HG02870 (cell line): Measurements from ENCODE around the gene EXO1.
A peak's percentile ranks its signal among the peaks of the same experiment; 100 is the strongest.
"Not testable (repeated sequence)": the region's sequence is repeated elsewhere in the genome, so short reads cannot be mapped to it uniquely, and the experiment has no call there.

Experiments used
- ATAC-seq: cut with Tn5 transposase; IDR thresholded peaks from one replicate; pipeline ENCODE4 v1.9.1; 2021; ENCODE audit warnings: mild to moderate bottlenecking, moderate library complexity; ENCODE audit not compliant: unreplicated experiment

Gene EXO1

DNA sequence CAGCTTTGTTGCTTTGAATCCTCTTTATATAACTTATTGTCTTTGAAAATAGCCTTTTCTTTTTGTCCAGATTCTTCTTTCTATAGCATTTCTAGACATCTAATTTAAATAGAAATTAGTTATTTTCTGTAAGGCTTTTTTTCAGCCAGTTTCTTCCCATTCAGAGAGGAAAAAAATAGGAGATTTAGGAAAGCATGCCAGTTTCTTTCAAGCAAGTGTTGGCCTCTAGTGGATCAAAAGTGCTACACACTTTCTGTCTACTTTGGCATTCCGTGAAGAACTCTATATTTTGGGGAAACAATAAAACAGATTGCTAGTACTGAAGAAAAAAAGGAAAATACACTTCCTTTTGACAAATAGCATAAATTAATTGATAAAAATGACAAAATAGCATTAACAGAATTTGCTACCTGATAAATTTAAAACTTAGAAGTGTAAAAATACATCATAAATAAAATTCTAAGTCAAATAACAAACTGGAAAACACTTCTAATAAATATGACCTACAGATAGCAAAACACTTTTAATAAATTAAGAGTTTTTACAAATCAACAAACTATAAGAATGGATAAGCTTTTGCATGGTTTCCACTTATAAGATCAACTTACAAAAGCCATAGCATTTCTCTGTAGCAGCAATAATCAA, 13.1 kb upstream of the EXO1 start:
- no peak for ATAC-seq

DNA sequence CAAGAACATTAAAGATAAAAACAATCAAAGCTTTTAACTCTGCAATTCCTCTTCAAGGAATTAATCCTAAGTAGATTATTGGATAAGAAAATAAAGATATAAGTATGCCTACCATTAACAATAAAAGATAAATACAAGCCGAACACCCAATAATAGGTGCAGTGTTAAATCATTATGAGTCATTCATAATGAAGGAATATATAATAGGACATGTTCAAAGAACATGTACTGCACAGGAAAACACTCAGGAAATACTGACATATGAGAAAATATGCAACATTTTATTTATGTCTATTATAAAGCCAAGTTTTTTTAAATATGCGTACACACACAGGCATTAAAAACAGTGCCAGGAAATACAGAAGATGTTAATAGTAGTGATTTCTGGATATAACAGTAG, 11.1 kb upstream of the EXO1 start:
- ATAC-seq, result no peak

DNA sequence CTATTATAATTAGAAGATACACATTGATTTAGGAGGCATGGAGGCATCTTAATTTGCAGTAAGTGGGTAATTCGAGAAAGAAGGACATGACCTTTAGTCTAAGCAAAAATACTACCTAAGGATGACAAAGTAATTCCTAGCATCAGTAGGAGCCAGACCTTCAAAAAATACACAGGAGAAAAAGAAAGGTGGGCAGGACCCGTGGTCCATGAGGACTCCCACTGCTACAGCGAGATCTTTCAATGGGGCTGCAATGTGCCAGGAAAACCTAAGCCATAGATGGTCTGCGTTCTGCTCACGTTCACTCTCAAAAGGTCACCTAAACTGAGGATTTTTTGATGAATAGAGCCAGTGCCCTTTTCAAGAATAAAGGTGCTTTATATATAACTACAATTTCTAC, 10.6 kb upstream of the EXO1 start:
- ATAC-seq, result no peak

DNA sequence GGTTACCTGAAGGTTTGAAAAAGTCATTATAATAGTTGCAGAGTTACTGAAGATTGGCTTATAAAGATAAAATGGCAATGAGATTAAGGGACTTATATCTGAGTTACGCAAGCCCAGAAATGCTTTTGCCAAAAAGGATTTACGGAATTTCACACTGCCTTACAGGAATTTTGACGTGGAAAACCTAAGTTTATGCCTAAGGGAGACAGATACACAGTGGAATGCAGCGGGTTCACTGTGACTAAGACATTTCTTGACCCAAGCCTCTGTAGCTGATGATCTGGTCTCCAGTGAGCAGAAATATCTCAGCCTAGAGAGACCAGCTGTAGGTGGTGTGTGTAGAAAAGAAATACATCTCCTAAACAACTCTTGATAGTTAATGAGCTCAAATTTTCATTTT, 10.1 kb upstream of the EXO1 start:
- no peak for ATAC-seq

DNA sequence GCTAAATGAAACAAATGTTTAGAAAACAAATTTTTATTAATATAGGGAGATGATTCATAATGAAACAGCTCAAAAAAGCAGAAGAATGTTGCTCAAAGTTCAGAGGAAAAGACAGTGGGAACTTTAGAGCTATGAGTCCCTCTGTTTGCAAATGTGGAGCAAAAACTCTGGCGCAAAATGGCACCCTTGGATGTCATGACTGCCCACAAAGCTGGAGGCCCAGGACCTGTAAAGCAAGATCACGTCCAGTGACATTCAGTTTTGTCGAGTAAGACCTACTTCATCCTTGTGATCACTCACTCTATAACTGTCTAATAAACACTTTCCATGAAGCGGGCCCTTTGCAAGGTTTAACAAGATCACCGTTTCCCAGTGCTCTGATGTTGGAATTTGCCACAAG, 9.1 kb upstream of the EXO1 start:
- no peak for ATAC-seq

DNA sequence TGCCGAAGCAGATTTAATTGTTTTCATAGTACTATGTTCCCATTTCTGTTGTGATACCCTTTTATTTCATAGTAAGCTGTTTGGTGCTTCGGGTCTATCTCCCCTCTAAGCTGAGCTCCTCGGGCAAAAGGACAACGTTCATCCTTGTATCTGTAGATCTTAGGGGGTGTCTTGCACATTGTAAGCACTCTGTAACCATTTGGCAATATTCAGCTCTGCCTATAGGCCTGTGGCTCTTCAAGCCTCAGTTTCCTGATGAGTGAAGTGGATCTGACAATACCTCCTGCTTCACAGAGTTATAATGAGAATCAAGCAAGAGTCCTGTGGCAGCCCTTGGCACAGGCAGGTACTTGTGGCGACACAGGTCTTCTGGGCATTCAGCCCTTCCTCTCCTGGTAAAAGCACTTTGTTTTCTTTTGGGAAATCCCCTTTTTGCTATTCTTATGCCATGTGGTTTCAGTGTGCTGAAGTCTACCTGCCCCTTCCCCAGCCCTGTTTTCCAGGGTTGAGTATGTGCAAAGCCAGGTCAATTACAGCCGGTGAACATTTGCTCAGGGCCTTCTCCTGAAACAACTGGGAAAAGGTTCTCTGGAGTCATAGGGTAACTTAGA, 8.5 kb upstream of the EXO1 start:
- peak; percentile 67 for ATAC-seq

DNA sequence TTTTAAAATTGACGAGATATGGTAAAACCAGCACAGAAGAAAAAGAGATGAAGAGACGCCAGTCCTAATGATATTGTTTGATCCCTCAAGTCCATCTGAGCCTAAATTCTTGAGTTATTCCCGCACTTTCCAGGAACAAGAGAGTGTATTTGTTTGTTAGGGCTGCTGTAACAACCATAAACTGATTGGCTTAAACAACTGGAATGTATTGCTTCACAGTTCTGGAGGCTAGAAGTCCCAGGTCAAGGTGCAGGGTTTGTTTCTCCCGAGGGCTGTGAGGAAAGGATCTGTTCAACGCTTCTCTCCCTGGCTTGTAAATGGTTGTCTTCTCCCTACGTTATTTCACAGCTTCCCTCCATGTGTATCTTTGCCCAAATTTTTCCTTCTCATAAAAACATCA, 7.8 kb upstream of the EXO1 start:
- ATAC-seq, result no peak

DNA sequence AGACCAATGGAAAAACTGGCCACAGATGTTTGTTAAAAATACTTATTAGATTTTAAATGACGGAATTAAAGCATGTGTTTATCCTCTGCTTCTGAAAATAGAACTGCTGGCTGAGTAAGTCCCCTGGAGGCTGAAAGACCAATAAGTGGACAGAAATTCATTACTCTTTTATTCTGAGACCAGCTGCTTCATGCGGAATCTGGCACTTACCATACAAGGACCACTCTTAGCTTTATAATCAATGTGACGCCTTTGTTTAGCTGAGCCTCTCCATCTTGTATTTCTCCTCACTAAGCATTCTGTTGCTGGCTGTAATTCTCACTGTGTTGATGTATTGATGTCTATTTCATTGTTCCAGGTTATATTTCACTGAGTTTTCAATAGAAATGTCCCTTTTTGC, 6.3 kb upstream of the EXO1 start:
- no peak for ATAC-seq

DNA sequence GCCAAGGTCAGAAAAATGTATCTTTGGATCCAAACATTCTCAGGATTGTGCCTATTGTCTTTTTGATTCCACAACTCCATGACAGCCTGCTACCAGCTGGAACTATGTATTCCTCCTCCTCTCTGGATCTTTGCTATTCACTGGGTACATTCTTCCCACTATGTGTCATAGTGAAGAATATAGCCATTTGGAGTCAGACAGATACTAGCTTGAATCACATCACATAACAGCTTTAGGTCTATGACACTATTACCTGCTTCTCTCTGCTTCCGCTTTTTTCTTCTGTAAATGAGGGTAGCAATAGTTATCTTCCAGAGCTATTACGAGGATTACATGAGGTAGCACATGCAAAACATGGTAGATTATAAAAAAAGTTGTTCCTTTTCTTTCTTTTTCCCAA, 5.4 kb upstream of the EXO1 start:
- no peak for ATAC-seq

DNA sequence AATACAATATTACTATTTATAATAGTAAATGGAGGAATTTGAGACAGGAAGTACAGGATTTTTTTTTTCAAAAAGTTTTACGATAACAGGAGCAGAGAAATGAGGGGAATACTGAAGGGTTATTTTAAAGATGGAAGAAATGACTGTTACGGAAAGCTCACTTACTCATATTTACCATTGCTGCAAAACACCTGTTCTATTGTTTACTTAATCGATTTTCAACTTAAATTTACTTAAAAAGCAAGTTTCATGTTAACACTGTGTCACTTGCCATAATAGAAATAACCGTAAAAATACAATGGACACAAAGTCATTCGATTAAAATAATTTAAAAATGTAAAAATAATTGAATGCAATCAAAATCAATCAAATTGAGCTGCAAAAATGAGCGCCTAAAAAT, 3.4 kb upstream of the EXO1 start:
- no peak for ATAC-seq

DNA sequence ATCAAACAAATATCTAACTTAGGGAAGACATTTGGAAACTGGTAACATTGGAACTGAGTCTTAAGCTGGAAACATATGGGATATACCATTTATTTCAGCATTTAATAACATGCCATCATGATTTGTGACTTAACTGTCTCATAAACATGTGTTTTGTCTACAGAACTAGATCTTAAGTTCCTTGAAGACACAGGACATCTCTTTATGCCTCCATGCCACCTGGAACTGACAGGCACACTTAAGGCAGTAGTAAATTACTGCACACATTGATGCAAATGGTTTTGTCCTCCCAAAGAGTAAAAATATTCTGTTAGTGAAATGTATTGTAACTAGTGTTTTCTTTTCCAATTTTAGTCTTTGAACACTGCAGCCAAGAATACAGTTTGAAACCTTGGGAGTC, 1.6 kb upstream of the EXO1 start:
- no peak for ATAC-seq

DNA sequence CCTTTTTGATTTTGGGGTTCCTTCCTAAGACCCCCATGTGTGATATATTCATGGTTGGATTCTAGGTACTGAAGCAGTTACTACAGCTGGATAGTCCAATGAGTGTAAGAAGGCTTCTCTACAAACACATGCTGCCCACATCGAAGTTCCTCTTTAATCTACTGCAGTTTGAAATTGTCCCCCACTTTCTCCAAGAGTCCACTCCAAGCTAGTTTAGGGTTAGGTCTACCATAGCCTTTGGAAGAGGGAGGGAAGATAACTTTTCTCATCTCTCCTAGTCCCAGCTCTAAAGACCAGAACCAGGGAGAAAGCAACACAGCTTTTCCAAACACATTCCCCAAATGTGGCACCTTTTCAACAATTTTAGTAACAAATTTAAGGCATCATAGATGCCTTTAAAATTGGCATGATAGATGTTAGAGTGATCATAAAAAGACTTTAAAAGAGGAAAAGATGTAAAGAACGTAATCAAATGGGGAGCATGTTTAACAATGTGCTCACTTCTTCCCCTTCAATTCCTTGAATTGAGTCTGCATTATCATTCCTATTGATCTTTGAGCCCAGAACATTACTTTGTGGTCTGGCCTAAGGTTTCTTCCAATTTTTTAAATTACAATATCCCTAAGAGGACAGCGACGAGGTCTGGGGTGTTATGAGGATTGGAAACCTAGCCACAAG, 1.0 kb upstream of the EXO1 start:
- no peak for ATAC-seq

DNA sequence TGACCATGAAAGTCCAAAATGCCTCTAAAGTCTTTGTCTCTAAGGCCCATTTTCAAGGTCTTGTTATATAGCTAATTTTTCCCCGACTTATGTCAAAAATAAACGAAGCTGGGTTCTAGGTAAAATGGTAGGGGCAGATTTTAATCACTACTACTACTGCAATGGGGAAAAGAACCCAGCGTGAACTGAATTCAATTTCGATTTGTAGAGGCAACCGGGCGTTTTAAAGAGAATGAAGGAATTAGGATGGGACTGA, 536 bp upstream of the EXO1 start:
- no peak for ATAC-seq

DNA sequence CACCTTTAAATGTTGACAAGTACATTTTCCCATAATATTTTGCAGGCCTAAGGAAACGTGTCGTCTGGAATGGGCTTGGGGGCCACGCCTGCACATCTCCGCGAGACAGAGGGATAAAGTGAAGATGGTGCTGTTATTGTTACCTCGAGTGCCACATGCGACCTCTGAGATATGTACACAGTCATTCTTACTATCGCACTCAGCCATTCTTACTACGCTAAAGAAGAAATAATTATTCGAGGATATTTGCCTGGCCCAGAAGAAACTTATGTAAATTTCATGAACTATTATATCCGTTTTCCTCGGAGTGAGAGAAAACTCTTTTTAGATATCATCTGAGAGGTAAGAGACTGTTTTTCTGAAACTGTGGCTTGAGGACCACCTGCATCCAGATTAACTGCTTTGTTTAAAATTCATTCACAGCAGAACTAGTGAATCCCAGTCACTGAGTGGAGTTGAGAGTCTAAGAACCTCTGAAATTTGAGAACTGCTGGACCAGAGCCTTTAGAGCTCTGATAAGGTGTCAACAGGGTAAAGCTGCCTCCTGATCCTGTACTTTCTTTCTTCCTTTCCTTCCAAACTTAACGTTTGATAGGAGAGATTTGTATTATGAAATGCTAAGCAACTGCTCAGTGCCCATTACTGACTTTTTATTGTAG, 811 bp downstream of the EXO1 start:
- ATAC-seq, result no peak

DNA sequence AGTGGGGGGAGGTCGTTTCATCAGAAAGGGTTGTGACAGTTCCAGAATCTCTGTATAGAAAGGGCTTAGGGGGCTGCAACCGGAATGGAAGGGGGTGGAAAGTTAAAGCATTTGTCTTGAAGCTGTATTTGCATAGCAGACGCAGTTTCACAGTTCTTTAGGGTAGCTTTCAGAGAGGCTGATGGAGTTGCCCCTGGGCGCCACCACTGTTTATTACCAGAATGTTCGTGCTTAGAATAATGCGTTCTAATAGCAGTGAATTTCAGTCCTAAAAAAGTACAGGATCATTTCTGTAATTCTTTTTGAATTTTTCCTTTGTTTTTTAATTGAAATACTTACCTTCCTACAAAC, 1.3 kb downstream of the EXO1 start:
- ATAC-seq, result no peak

DNA sequence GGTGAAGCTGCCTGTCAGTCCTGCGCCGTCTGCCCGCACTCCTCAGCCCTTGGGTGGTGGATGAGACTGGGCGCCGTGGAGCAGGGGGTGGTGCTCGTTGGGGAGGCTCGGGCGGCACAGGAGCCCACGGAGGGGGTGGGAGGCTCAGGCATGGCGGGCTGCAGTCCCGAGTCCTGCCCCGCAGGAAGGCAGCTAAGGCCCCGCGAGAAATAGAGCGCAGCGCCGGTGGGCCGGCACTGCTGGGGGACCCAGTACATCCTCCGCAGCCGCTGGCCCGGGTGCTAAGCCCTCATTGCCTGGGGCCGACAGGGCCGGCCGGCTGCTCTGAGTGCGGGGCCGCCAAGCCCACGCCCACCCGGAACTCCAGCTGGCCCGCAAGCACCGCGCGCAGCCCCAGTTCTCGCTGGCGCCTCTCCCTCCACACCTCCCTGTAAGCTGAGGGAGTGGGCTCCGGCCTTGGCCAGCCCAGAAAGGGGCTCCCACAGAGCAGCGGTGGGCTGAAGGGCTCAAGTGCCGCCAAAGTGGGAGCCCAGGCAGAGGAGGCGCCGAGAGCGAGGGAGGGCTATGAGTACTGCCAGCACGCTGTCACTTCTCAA, 7.6 kb downstream of the EXO1 start:
- not testable (repeated sequence) for ATAC-seq

DNA sequence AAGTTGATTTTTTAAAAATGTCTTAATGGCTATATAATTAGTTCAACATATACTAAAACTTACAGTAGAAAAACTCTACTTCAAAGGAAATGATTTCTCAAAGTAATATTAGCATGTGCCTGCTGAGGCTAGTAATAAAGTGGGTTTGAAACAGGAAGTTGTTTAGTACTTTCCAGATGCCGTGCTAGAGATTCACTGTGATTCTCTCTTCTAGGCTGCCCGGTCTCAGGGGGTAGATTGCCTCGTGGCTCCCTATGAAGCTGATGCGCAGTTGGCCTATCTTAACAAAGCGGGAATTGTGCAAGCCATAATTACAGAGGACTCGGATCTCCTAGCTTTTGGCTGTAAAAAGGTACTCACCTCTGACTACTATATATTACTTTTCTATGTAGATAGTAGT, 9.1 kb downstream of the EXO1 start:
- ATAC-seq, result peak; percentile 95

DNA sequence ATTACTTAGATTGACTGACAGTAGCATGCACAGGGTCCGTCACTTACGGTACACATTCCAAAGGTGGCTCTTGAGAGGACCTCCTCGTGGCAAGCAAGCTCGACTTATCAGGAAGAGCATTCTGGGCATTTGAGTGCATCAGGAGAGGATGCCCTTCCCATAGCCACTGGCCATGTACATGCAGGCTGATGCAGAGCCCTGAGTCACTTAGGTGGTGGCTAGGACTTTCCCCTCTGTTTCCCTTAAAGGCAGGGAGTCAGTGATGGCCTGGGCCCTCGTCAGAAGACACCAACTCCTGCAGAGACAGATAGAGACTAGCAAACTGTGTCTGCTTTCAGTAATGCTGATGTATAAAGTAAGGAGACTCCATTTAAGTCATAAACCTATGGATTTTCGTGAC, 12.9 kb downstream of the EXO1 start:
- no peak for ATAC-seq

DNA sequence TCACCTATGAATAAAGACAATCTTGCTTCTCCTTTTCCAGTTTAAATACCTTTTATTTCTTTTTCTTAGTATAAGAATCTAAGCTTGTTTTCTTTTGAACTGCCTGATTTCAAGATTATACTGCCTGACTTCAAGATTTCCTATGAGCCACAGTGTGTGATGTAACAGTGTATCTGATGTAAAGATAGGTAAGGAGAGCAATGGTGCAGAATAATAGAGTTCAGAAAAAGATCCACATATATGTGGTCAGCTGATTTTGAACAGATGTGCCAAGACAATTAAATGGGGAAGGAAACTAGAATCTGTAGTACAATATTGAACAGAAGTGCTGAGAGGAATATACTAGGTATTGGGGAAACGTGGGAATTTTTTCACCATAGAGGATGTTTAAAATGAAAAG, 21.0 kb downstream of the EXO1 start:
- ATAC-seq, result no peak

DNA sequence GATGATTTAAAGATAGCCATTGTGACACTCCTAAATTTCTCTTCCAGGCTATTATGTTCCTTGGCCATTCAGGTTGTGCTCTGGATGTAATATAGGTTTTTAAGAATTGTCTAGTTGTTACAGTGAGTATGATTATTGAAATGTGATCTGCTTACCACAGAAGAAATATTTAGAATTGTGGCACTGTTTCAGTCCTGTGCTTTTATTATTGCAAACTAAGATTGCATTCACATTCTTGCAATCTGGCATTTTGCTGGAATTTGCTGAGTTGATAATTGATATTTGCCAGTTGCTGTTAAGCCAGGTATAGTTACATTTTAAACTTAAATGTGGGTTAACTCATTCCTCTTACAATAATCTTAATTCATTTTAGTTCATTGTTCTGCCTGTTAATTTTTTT, 22.3 kb downstream of the EXO1 start:
- ATAC-seq, result no peak

DNA sequence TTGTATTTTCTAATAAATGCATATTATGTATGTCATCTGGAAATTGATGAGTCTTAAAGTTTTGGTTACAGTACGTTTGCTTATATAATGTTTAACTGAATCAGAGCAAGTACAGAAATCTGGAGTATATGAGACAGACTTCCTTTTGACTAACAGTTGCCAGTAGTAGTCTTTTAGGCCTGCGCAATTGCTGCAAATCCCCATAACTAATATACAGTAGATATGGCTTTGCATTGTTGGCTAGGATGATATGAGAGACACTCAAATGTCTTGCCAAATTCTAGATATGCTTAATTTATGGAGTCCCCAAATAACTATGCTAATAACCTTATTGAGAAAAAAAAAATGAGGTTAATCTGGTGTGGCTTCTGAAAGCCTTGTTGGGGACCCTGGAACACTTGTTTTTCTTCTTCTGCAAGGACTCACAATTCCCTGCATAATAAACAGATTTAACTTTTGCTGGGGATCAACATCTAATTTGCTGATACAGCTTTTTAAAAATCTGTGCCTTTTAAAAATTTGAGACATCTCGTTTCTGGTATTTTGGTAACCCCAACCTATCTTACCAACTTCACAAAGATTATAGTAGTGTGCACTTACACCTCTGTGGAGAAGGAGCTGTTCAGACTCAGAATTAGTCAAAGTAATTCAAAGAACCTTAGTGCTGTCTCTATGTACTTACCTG, 22.9 kb downstream of the EXO1 start:
- ATAC-seq, result no peak

DNA sequence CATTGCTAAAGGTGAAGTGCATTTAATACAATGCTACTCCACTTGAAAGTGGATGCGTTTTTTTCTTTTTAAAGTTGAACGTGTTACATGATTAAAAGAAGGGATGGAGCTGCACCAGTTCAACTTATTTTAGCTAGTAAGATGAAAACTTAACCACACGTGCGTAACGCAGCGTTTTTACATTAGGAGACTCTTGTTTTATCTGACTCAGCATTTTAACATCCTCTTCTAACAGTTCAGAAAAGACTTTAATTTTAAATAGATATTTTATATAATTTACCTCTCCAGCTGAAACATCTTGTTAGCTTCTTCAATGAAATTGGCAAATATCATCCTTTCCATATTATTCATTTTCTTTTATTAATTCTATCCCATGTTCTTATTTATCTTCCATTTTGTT, 33.4 kb downstream of the EXO1 start:
- no peak for ATAC-seq
